Stimulated activated CD8-positive, alpha-beta memory T cell treated with anti-CD3 and anti-CD28 coated beads, Interleukin-15, amount 100 ng/mL, for 48 hours (primary cell): Measurements from ENCODE around the gene DPM3.
"Not testable (repeated sequence)": the region's sequence is repeated elsewhere in the genome, so short reads cannot be mapped to it uniquely, and the experiment has no call there.

Source experiments
- DNase-seq, 2 donors: peaks; one replicate each; pipeline ENCODE4 v3.0.0-alpha.2; 2020; ENCODE audit warnings: low read depth in 2 of 2

The DPM3 gene

DNA sequence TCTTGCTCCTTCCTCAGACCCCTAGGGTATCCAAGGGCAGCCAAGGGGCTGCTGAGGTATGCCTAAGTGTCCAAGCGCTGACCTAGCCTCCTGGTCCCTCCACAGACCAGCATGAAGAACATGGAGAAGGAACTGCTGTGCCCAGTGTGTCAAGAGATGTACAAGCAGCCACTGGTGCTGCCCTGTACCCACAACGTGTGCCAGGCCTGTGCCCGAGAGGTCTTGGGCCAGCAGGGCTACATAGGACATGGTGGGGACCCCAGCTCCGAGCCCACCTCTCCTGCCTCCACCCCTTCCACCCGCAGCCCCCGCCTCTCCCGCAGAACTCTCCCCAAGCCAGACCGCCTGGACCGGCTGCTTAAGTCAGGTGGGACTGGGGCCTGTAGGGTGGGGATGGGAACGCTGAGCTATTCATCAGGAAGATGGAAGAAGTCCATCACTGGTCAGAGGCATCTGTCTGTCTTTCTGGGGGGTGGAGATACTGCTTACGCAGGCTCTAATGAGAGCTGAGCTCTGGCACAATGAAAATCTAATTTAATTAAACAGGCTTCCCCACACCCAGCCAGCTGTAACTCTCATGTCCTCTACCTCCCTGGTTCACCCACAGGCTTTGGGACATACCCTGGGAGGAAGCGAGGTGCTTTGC, 35.1 kb upstream of the DPM3 start:
- DNase-seq: no peak

DNA sequence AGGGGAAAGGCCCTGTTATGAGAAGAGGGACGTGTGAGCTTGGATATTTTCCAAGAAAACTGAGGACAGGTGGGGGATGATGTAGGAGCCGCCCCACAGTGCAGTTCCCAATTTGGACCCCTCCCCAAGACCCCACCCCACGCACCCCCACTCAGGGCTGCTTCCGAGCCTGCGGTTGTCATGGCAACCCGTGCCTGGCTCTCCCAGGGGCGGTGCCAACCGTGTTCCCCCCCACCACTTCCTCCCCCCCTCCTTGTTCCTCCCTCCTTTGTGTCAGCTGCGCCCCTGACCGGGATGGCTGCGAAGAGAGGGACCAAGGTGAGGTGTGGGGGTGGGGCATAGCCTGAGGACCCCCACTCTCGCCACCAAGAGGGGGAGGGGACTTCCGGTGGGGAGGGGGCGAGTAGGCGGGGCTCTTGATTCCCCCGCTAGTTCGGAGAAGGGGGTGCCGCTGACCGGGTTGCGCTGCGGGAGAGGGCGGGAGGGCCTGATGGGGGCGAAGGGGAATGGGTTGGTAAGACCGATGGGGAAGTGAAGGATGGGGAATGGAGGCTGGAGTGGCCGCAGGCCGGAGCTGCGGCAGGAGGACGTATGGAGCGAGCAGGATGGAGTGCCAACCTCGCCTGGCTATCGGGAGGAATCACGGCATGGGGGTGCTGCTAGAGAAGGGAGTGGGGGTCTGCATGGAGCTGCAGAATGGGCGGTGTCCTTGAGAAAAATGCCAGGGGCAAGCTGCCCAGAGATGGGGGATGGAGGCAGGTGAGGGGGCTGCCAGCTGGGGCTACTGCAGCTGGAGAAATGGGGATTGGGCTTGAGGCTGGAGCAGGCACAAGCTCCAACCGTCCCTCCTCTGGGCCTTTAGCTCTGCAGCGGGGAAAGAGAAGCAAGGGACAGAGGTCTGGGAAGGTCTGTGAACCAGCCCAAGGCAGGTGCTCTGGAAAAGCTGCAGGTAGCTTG, 34.3 kb upstream of the DPM3 start:
- DNase-seq: no peak

DNA sequence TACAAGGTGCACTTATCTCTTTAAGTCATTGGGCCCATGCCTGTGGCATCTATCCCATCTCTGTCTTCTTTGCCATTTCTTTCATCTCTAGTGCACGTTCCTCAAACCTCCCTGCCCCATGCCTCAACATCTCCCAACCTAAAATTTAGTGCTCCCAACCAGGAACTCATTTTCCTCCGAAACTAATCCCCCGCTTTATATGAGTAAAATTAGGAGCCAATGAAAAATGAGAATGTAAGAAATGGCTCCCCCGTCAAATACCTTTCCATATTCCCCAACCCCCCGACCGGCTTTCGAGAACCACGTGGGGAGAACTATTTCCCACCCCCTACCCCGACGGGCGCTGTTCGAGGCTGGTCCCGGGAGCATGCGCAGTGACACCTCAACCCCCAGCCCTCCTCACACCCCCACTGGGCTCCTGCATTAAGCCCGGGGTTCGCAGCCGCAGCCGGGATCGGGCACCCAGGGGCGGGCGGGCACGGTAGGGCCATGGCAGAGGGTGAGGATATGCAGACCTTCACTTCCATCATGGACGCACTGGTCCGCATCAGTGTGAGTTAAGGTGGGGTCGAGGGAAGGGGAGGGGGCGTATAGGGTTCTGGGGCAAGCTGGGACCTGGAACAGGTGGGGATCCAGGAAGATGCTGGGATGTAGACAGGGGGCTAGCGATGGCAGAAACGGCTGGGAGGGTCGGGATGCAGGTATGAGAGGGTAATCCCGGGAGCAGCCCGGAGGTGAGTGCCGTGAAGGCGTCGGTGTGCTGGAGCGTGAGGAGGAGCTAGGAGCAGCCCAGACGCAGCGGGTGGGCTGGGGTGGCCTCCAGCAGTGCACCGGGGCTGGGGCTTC, 33.4 kb upstream of the DPM3 start, which contains the start of gene TRIM46:
TSS of gene TRIM46 (plus strand) at position 372 of the 846 bp plus-strand sequence. CDS start at position 490, 118 bp downstream.
- DNase-seq: peak; percentile 58 to 62

DNA sequence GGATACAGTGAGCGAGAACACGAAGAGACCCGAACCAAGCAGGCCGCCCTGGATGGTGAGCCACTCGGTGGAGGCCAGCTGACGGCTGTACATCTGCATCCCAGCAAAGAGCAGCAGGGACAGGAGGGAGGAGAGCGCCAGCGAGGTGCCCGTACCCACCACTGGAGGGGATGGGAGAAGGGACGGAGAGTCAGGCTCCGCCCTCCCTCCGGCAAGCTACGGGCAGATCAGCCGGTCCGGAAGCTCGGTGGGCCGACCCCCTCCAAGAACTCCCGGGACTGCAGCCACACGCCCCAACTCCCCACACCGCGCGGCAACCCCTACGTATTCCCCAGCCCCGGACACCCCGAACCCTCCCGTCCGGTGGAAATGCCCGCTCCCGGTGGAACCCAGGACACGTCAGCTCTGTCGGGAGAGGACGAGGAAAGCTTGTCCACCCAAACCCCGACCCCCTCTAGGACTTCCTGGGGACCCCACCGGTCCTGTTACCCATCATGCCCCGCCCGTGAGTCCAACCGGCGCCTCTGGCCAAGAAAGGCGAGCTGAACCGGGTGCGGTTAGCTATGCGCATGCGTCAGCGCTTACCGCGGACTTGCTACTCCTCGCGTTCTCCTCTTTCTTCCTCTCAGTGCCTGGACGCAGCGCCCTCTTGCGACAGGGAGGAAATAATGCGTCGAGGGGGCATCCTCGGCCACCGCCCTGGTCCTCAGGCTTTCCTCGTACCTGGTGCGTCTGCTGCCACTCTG, 32.6 kb upstream of the DPM3 start, which contains the start of gene KRTCAP2:
TSS of gene KRTCAP2 (minus strand) at position 573 of the 746 bp plus-strand sequence. CDS start at position 493, 80 bp downstream.
- peak; percentile 92 to 93 for DNase-seq

DNA sequence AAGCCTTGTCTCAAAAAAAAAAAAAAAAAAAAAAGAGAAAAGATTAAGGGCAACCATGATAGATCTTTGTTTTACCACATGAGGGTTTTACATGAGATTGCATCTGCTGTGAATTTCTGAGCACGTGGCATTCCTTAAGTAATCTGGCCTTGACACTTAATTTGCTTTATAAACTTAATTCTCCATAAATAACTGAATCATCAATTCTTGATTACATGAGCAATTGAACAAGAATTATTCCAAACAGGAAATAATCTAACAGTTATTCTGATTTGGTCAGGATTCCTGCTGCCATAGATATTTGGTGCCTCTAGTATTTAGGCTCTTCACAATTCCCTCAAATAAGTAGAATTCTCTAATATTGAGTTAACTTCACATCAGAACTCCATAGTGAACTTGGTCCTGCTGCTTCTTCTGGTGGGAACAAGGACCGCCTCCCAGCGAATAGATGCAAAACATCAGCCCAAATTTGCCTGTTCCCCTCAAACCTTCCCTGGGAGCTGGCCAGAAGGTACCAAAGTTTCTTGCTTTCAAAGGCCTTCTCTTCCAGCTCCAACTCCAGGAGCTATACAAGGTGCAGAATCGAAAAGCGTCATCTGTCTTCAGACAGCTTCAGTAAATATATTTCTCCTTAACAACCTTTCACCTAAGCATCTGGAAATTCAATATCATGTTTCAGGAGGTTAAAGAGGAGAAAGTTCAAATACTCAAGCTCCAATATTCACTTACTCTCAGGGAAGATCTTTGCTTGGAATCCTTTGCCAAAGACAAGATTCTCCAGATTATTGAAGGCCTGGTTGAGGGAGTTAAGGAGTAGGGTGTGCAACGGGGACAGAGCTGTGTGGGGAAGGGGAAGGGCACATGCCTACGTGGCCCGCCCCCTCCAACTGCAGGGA, 31.8 kb upstream of the DPM3 start:
- no peak for DNase-seq

DNA sequence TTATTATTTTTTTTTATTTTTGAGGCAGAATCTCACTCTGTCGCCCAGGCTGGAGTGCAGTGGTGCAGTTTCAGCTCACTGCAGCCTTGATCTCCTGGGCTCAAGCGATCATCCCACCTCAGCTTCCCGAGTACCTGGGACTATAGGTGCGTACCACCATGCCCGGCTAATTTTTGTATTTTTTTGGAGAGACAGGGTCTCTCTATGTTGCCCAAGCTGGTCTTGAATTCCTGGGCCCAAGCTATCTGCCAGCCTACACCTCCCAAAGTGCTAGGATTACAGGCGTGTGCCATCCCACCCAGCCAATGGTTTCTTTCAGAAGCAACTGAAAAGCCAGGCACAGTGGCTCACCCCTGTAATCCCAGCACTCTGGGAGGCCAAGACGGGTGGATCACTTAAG, 30.5 kb upstream of the DPM3 start:
- DNase-seq: no peak

DNA sequence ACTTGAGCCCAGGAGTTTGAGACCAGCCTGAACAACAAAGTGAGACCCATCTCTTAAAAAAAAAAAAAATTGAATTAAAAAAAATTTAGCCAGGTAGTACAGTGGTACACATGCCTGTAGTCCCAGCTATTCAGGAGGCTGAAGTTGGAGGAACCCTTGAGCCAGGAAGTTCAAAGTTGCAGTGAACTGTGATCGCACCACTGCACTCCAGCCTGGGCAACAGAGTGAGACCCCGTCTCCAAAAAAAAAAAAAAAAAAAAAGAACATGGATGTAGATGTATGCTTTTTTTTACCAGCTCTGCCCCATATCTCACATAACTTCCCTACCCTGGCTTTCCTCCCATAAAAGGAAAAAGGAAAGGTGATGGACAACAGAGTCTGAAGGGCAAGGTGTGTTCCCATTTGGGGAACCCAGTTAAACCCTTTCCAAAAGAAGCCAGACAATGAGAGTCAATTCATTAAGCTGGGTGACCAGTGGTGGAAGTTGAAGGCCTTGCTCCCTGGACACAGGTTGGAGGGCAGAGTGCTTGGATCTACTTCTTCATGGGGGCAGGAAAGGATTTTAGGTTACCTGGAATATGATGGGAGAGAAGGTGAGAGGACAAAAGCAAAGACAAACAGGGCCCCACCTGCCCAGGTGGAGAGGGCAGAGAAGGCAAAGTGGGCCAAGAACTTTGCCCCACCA, 29.9 kb upstream of the DPM3 start:
- DNase-seq: no peak

DNA sequence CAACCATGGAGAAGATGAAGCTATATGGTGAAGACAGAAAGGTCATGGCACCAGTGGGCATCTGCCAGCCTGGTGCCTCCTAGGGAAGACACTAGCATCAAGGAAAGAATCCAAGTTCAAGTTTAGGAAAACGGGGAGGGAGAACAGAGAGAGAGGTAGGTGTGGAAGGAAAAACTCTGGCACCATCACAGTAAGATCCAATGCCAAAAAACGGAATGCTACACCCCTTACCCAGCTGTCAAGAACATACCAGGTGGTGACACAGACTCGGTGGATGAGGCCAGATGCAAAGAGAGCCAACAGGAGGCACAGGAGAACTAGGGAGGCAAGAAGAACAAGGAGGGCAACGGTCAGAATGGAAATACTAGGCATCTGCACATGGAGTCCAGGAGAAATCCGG, 29.2 kb upstream of the DPM3 start:
- no peak for DNase-seq

DNA sequence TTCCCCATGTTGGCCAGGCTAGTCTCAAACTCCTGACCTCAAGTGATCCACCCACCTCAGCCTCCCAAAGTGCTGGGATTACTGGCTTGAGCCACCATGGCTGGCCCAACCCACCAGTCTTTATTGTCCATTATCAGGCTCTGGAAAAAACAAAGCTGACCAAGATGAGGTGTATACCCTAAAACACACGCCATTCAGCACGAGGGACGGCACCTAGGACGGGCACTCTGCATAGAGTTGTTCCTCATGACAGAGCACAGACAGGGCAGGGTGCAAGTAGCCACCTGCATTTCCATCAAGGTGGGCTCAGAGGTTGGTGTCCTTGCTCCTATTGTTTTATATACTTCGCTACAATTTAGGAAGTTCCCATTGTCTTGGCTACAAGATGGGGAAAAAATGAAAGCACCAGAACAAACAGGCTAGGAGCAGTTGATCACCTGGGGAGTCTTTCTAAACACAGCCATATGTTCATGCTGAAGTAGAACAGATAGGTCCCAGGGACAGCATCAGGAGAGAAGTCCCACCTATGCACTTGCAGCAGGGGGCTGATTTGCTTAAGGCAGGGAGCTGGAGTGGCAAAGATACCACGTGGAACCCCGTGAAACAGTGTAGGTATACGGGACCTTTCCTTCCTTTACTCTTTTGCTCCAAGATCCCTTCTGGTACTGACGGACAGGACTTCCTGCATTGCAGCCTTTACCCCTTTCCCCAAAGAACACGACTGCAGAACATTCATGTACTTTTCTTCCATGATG, 28.3 kb upstream of the DPM3 start:
- no peak for DNase-seq

DNA sequence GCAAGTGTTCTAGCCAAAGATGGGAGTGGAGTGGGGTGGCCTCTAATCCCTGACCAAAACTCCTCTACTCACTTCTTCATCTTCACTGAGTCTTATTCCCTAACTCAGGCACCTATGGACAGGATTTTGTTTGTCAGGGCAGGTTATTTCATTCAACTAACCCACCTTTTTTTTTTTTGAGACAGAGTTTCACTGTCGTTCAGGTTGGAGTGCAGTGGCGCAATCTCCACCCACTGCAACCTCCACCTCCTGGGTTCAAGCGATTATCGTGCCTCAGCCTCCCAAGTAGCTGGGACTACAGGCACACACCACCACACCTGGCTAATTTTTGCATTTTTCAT, 27.7 kb upstream of the DPM3 start:
- not testable (repeated sequence) for DNase-seq

DNA sequence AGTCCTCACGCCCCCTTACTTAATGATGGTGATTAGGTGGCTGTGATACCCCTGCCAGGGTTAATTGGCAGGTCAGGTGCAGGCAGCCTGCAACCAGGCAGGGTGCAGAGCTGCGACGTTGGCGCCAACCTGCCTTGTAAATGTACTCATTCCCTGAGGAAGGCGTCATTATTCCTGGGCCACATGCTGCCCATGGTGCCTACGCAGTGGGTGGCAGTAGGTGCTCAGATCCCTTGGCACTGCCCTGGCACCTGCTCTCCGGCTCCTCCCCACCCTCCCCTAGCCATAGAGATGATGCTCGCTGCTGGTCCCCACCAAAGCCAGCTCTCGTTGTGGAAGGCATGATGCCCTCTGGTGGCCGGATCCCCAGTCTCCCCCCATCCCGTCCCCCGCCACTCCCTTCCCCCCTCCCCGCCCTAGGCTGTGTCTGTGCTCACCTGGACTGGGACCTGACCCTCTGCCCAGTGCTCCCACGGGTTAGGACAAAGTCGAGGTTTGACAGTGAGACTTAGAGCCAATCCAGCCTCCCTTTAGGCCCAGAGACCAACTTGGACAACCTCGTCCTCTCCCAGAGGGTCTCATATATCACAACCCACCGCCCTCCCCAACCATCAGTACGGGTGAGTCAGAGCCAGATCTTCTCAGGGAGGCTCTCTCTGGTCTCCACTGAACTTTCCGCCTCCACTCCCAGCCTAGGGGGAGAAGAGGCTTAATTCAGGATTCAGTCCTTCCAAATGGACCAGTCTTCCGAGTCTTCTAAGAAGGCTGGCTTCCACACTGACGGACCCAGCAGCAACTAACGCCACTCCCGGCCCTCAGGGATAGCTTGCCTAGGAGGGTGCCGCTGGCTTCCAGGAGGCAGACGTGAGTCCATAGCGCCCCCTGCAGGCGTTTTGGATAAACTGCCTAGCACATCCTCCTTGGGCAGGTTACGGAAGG, 27.1 kb upstream of the DPM3 start:
- peak; percentile 62 to 75 for DNase-seq

DNA sequence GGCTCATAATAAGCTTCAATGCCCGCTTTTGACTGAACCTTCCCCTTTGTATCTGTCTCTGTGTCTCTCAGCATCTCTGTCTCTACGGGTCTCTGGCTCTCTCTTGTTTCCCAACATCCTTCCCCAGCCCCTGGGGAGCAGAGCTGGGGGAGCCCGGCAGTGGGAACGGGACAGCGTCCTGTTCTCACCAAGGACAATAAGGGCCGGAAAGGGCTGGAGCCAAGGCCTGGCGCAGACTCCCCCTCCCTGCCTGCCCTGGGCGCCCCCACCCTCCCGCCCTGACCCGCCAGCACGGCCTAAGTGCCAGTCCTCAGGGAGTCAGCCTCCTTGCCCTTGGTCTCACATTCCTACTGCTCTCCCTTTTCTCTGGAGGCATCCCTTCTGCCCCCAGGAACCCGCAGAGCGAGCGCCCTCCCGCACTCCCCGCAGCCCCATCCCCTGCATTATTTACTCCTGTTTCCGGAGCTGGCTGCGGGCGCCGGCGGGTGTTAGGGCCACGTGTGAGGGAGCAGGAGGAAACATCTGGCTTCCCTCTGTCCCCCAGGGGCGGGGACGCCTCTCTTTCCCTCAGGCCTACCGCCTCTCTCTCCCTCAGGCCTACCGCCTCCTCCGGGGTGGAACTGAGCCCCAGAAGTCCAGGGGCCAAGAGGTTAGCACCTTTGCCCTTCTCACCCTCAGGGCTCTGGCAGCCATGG, 26.3 kb upstream of the DPM3 start:
- DNase-seq: no peak

DNA sequence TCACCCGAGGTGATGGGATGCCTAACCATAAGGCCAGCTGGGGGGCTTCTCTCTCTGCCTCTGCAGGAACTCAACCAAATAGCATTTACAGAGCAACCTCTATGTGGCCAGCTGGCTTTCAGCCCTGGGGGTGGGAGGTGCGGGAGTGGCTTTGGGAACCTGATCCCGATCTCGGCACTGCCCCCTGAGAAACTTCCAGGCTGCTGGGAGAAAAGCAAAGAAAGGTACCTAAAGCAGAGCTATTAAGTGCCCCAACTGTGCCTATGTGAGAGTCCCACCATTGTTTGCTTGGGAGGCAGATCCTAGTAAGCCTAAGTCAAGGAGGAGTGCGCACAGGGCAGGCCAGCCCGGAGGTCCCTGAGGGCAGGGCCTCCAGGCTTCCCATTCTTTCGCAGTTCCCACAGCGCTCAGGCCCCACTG, 25.7 kb upstream of the DPM3 start:
- DNase-seq: no peak

DNA sequence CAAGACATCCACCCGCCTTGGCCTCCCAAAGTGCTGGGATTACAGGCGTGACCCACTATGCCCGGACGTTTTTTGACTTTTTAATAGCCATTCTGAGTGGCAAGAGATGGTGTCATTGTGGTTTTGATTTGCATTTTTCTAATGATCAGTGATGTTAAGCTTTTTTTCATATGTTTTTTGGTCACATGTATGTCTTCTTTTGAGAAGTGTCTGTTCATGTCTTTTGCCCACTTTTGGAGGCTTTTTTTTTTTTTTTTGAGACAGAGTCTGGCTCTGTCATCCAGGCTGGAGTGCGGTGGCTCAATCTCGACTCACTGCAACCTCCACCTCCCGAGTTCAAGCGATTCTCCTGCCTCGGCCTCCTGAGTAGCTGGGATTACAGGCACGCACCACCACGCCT, 24.3 kb upstream of the DPM3 start:
- not testable (repeated sequence) for DNase-seq

DNA sequence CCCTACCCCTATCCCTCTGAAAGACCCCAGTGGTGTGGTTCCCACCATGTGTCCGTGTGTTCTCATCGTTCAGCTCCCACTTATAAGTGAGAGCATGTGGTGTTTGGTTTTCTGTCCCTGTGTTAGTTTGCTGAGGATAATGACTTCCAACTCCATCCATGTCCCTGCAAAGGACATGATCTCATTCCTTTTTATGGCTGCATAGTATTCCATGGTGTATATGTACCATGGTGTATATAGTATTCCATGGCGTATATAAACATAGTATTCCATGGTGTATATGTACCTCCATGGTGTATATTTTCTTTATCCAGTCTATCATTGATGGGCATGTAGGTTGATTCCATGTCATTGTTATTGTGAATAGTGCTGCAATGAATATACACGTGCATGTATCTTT, 23.5 kb upstream of the DPM3 start:
- not testable (repeated sequence) for DNase-seq

DNA sequence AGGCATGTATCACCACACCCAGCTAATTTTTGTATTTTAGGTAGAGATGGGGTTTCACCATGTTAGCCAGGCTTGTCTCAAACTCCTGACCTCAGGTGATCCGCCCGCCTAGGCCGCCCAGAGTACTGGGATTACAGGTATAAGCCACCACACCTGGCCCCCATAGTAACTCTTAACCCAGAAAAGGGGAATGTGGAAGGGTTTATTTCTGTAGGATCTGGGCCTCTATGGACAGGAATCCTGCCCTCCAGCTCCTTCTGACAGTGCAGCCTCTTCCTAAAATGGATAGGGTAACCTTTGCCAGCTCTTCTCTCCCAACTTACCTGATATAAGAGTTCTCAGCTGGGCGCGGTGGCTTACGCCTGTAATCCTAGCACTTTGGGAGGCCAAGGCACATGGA, 22.3 kb upstream of the DPM3 start:
- DNase-seq: not testable (repeated sequence)

DNA sequence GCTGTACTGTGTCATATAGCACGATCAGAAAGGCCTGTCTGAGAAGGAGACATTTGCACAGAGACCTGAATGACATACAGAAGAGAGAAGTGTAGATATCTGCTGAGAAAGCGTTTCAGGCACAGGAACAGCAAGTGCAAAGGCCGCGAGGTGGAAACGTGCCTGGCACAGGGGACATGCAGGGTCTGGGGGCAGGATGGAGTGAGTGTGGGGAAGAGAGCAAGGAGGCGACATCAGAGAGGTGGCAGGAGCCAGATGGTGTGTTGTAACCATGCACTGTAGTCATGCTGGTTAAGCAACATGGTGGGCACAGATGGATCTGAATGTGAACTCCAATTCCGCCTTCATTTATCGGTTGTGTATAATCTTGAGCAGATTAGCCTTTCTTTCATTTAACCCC, 19.8 kb upstream of the DPM3 start:
- no peak for DNase-seq
